CD4-positive, alpha-beta T cell treated with Interferon gamma for 1 hour (primary cell): Measurements from ENCODE around the gene MAMSTR.
A peak's percentile ranks its signal among the peaks of the same experiment; 100 is the strongest.

Source experiments
- DNase-seq: peaks from one replicate; pipeline ENCODE4 v3.0.0-alpha.2; 2020

The MAMSTR gene

GRCh38 chr19:48745208-48745995, 25.9 kb upstream of the MAMSTR start:
- peak; percentile 49 for DNase-seq

- no peak for DNase-seq
These were observed 22.6 kb upstream of the MAMSTR start for GRCh38 chr19:48742096-48742495.

DNA sequence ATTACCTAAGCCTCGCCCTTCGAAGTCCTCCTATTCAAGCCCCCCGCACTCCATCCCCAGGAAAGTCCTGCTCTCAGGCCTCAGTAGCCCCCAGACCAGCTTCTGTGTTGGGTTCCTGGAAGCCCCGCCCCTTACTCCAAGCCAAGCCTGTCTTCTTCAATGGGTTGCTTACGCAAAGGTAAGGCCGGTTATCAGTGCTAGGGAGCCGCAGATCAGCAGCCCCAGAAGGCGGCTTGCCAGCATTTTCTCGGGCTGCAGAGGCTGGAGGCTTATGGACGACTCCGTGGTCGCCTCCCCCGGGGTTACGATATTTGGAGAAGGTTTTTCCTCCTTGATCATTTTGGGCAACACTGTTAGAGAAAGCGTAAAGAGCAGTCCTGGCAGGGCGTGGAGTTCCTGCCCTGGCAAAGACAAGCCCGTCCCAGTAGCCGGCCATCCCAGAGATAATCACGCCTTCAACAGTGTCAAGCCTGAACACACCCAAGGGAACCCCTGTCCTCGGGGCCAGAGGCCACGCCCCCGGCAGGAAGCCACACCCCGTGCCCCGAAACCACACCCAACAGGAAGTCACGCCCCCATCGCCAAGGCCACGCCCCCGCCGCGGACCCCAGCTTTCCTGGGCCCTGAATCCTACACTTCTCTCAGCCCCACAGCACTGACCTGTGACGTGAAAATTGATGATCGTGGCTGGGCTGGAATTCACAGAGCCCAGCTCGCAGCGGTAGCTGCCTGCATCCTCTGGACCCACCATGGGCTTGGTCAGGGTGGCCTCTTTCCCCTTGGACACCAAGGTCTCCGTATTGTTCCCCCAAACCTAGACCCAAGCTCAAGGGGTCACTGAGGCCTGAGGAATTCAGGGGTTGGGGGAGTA, 21.8 kb upstream of the MAMSTR start:
- DNase-seq: peak; percentile 16

DNA sequence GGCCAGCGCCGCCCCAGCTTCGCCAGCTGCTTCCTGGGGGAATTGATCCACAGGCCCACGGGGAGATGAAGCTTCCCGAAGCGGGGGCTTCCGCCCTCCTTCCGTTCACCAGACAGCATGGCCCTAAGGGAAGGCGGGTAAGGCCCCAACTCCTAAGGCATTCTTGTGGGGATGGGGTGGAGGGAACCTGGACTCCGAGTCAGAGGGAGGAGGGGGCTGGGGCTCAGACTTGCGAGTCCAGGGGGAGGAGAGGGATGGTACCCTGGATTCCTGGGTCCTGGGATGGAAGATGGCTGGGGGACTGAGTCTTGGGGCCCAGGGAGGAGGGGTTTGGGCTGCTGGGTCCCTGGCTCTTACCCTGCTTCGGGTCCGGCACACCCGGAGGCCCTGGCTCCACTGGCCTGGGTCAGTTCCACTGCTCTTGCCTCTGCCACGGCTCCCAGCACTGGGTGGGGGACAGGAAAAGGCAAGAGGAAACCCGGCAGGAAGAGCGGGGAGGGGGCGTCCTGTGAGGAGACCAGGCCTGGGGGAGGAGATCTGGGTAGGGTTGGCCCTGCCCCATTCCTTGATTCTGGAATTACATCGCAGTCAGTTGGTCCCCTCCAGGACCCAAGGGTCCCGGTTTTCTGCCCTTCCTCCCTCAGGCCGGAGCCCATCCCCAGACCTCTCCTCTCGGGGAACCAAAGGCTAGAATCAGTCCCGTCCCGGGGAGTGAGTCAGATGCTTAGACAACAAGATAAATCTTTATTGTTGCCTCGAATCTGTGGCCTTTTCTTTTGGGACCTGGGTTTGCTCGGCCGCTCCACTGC, 20.8 kb upstream of the MAMSTR start, which contains the start of gene RASIP1:
RASIP1 (minus strand) TSS at position 447 of the 809 bp plus-strand sequence; CDS start at position 119, 328 bp downstream.
- DNase-seq: no peak

GRCh38 chr19:48739404-48740163, 20.1 kb upstream of the MAMSTR start:
- no peak for DNase-seq

DNA sequence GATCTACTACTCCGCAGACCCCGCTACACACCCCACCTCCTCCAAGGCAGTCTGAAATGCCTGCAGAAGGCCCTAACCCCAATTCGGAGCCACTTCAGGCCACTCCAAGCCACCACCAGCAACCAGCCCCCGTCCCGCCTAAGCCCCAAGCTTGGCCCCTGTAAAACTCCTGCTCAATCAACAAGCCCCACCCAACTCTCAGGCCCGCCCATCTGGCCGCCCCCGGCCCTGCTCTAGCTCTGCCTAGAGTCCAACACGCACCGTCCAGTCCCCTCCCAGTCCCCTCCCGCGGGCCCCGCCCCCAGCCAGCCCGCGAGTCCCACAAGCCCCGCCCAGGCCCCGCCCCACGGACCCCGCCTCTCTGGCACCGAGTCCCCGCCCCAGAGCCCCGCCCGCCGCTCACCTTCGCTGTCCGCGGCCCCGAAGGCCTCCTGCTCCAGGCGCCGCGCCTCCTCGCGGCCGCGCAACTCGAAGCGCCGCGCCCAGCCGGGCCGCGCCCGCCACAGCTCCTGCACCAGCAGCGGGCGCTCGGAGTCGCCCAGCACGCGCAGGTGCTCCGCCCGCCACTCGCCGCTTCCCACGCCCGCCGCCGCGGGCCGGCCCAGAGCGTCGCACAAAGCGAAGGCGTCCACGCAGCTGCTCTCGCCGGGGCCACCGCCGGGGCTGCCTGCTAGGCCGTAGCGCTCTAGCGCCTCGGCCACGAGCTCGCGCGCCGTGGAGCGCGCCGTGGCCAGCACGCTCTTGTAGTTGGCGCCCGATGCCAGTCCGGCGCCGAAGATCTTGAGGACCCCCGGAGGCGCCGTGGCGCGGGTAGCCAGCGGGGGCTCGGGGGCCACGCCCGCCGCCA, 19.3 kb upstream of the MAMSTR start:
- peak; percentile 90 for DNase-seq

DNA sequence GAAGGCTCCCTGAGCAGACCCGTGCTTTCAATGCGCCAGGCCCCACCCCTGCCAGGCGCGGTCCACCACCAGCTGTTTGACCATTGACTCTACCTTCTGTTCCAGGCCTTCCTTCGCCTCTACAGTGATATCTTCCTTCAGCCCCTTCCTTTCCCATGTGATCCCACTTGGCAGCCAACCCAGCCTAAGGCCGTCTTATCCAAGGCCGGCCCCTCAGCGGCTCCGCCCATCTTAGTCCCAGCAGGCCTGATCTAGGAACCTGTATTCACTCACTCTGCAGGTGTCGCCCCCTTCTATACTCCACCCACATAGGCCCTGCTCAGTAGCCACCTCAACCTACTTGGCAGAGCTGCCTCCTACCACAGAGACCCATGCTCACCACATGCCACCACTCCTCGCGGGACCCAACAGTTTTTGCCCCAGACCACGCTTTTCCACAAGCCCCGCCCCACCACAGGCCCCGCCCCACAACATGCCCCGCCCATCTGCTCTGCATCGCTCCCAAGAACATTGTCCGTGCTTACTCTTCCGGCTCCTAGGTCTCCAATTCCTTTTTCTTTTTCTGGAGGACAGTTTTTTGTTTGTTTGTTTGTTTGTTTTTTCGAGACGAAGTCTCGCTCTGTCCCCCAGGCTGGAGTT, 18.0 kb upstream of the MAMSTR start:
- no peak for DNase-seq

GRCh38 chr19:48735031-48735615, 15.6 kb upstream of the MAMSTR start:
- no peak for DNase-seq

DNA sequence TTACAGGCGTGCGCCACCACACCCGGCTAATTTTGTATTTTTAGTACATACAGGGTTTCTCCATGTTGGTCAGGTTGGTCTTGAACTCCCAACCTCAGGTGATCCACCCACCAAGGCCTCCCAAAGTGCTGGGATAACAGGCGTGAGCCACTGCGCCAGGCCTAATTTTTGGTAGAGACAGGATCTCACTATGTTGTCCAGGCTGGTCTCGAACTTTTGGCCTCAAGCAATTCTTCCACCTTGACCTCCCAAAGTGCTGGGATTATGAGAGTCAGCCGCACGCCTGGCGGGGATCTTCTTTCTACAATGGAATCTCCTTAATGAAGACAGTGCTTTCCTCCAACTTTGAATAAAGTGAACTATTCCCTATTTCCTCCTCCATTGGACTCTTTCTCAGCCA, 15.1 kb upstream of the MAMSTR start:
- DNase-seq: no peak

DNA sequence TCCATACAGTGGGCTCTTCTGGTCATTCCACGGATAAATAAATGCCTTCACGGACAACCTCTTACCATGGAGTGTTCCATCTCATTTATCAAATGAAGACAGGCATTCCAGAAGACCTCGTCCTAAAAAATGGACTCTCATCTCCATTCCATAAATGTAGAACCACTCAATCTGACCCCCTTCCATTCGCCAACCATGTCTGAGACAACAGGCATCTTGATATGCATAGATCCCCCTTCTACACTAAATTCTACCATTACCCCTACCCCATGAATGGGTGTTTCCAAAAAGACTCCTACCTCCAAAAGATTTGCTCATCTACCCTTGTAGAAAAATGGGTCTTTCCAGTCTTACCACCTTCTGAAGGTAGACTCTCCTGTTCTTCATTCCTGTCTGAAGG, 11.9 kb upstream of the MAMSTR start:
- no peak for DNase-seq

- DNase-seq: no peak
These were observed 9.6 kb upstream of the MAMSTR start for GRCh38 chr19:48728911-48729664.

GRCh38 chr19:48726556-48726955, 7.0 kb upstream of the MAMSTR start:
- DNase-seq: peak; percentile 68

DNA sequence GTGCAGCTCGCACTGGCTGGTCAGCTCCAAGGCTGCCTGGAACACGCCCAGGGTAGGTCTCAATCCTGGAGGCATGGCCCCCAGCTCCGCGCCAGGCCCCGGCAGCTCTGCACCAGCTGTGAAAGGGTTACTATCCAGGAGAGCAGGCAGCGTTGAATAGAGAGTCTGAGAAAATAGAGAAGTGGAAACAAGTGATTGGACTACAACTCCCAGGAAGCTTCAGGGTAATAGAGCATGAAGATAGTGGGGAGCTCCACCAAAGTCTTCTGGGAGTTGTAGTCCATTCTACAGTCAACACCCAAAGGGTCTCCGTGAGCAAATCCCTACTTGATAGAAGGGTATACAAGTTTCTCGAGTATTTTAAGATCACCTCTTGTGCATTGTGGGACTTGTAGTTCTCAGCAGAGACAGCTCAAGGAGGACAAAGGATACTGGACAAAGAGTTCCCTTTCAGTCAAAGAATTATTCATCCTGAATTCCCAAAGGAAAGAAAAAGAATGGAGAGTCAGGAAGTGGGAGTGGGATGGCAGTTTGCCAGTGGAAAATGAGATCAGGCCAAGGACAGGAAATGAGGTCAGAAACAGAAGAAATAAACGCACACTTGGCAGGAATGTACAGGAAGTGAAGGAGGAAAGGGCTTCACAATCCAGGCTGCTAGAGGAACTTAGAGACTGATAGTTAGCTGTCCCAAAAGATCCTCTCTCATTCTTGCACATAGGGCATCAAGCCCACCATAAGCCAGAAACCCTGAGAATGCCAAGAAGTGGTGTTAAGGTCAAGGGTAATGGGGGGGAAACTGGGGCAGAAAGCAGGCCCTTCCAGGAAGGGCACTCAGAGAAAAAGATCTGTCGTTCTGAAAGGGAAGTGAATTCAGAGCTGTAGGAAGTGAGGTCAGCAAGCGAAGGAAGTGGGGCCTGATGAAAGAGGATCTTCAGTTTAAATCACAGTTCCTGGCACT, 5.5 kb upstream of the MAMSTR start:
- peak; percentile 51 for DNase-seq

GRCh38 chr19:48722196-48722708, 2.7 kb upstream of the MAMSTR start:
- no peak for DNase-seq

- peak; percentile 95 for DNase-seq
These were observed 1.2 kb upstream of the MAMSTR start for GRCh38 chr19:48720613-48721296.

DNA sequence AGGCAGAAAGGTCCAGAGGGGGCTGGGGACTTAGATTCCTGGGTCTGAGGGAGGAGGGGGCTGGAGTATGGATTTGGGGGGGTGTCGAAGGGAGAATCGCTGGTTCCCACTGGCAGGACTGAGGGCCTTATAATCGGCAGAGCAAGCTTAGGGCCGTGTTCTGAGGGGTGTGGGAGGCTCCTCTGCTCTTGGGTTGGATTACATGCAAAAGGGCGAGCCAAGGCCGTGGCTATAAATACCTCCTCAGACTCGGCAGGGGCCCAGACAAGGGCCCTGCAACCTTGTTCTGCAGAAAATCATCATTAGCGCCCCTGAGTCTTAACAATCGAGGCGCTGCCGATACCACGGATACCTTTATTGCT, 707 bp upstream of the MAMSTR start:
- DNase-seq: no peak

DNA sequence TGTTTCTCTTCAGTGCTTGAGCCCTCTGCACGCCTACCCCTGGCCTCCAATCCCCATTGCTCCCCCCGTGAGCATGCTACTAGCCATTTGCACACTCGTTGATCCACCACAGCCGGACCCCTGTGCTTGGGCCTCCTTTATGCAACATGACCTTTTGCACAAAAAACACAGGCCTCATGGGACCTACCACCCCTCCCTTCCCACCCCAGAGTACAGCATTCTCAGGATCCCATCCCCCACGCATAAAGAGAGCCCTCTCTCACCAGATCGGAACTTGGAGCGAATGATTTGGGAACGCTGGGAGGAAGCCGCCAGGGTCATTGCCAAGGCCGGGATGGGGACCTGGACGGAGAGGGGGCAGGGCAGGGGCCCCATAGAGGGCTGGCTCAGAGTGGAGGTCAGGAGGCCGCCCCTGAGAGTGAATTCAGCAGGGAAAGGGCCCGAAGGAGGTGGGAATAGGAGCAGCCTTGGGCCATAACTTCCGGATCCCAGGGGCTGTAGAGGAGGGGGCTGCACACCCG, 754 bp downstream of the MAMSTR start:
- DNase-seq: no peak
